Subcutaneous adipose tissue (tissue), 4 donors: ENCODE data around the gene RPL12. TPM values are rescaled to one million over a fixed set of nuclear protein-coding genes. Genes with fewer than 3 reads are reported as not detected.

Experiments
- total RNA-seq, 4 donors: library from RNA; depleted of rRNA; stranded (reverse); fragments of >200 nt; gene quantifications; one replicate each; pipeline ENCODE4 v1.1.0, GENCODE V29; 2016
- TF ChIP-seq, protein P1 (sequence below): fragments of 450-650 bp; IDR thresholded peaks from one replicate; pipeline ENCODE4 v1.5.1; 2016; ENCODE audit warnings: low read depth, mild to moderate bottlenecking, control low read depth, antibody characterized with exemption, moderate library complexity

Gene RPL12
- total RNA-seq, 4 donors from 2014 or later: 1,869 to 2,956 (median 2,710) TPM

DNA sequence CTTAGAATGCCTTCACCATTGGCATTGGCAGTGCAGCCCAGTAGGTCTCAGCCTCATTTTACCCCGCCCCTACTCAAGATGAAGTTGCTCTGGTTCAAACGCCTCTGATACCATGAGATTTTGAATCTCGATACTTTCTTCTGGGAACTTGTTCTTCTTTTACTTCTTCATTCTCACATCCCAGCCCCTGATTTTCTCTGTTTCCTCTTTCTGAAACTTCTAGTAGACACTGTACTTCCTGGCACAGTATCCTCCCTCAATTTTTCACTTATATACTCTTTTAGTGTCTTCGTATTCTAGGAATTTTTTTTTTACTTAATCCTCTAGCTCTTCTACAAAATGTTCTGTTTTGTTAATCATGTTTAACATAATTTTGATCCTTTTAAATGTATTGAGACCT is 40.1 kb downstream of the RPL12 start:
- TF ChIP-seq, protein P1, sequence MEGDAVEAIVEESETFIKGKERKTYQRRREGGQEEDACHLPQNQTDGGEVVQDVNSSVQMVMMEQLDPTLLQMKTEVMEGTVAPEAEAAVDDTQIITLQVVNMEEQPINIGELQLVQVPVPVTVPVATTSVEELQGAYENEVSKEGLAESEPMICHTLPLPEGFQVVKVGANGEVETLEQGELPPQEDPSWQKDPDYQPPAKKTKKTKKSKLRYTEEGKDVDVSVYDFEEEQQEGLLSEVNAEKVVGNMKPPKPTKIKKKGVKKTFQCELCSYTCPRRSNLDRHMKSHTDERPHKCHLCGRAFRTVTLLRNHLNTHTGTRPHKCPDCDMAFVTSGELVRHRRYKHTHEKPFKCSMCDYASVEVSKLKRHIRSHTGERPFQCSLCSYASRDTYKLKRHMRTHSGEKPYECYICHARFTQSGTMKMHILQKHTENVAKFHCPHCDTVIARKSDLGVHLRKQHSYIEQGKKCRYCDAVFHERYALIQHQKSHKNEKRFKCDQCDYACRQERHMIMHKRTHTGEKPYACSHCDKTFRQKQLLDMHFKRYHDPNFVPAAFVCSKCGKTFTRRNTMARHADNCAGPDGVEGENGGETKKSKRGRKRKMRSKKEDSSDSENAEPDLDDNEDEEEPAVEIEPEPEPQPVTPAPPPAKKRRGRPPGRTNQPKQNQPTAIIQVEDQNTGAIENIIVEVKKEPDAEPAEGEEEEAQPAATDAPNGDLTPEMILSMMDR: no peak

DNA sequence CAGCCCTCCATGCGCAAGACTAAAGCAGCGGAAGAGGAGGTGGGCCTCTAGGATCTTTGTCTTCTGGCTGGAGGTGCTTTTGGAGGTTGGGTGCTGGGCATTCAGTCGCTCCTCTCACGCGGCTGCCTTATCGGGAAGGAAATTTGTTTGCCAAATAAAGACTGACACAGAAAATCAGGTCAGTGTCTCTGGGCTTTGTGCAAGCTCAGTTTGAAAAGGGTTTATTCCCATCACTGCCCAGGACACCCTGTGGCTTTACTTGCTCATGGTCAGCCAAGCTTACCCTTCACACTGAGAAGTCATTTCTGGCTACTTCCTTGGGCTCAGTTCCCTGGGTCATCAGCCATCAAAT is 43.7 kb downstream of the RPL12 start:
- TF ChIP-seq, protein P1: no peak

DNA sequence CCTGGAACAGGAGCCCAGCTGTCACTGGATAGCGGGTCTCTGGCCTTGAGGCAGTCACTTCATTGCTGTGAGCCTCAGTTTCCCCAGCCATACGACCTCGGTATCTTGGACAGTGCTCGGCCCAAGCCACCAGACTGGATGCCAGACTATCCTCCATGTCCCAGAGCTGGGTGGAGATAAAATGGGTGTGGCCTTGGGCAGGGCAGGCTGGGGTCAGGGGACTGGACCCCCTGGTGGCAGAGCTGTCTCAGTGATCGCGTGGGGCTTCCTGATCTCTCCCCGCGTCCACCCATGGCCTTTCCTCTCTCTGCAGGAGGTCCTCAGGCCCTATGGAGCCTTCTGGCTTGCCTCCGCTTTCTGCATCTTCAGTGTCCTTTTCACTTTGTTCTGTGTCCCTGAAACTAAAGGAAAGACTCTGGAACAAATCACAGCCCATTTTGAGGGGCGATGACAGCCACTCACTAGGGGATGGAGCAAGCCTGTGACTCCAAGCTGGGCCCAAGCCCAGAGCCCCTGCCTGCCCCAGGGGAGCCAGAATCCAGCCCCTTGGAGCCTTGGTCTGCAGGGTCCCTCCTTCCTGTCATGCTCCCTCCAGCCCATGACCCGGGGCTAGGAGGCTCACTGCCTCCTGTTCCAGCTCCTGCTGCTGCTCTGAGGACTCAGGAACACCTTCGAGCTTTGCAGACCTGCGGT is 44.3 kb downstream of the RPL12 start:
- TF ChIP-seq, protein P1: no peak

DNA sequence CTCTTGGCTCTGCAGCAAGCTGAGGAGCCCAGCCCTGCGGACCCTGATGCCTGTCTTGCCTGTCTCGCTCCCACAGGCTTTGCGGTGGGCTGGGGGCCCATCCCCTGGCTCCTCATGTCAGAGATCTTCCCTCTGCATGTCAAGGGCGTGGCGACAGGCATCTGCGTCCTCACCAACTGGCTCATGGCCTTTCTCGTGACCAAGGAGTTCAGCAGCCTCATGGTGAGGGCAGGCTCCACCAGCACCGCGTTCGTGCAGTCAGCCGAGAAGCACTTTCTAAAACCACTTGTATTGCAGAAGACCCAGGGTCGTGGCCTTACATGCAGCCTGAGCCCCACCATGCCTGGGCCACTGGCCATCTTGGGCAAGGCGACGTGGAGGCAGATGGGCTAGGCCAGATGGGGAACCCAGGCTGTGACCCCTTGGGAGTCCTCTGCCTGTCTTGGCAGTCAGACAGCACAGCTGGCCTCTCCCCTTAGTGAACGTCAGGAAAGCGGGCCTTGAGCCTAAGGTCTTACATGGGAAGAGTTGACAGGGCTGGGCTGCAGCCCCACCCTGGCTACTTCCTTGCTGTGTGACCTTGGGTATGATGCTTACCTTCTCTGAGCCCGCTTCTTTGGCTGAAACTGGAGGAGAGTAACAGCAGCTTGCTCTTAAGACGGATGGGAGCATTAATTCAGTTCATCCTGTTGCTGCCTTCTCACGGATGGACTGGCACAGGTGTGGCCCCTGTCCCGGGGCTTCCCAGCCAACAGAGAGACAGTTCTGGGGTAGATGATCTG is 45.7 kb downstream of the RPL12 start:
- TF ChIP-seq, protein P1: no peak

DNA sequence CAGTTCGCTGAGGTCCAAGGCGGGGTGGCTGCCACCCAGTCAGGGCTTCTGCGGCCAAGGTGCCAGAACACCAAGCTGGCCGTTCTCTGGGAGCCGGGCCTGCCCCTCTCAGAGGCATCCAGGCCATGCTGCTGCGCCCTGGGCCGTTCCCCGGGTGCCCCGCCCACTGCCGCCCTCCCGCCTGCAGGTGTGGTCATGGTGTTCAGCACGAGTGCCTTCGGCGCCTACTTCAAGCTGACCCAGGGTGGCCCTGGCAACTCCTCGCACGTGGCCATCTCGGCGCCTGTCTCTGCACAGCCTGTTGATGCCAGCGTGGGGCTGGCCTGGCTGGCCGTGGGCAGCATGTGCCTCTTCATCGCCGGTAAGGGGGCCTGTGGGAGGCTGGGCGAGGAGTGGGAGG is 46.6 kb downstream of the RPL12 start:
- TF ChIP-seq, protein P1: no peak

DNA sequence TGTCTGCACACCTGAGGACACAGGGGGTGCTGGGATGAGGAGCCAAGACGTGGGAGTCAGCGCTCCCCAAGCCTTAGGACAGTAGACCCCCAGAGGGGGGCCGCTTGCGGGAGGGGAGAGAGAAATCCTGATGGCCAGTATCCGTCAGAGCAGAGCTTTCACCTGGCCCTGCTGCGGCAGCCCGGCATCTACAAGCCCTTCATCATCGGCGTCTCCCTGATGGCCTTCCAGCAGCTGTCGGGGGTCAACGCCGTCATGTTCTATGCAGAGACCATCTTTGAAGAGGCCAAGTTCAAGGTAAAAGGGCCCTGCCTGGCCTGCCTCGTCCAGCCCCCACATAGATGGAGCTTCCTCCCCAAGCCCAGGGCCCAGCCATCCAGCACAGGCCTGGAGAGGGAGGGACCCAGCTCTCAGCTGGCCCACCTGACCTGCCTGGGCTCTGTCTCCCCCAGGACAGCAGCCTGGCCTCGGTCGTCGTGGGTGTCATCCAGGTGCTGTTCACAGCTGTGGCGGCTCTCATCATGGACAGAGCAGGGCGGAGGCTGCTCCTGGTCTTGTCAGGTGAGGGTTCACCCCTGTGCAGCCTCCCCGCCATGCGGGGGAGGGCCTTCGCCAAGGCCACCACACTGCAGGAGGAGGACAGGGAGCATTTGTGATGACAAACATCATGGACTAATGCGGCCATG is 47.6 kb downstream of the RPL12 start:
- TF ChIP-seq, protein P1: no peak

DNA sequence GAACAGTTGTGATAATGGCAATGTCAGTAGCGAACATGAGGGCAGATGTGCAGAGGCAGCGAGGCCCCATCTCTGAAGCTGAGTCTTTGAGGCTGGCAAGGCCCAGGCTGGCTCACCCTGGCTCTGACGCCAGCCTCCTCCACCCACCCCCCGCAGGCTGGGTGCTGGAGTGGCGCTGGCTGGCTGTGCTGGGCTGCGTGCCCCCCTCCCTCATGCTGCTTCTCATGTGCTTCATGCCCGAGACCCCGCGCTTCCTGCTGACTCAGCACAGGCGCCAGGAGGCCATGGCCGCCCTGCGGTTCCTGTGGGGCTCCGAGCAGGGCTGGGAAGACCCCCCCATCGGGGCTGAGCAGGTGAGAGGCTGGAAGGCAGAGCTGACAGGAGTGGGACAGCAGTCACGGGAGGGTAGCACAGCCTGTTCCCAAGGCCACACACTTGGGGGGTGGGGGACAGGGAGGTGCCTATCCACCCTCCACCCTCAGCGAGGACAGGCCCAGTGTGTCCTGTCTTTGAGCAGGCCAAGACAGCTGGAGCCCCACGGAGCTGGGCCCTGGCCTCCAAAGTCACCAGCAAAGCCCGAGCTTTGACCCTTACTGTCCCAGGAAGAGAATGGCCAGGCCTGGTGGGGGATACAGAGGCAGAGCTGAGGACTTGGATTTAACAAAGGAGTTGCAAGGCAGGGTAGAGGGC is 48.7 kb downstream of the RPL12 start:
- TF ChIP-seq, protein P1: no peak
